Amygdala (tissue), 56 donors: ENCODE measurements around the gene MOV10L1.
"Not testable (repeated sequence)": the region's sequence is repeated elsewhere in the genome, so short reads cannot be mapped to it uniquely, and the experiment has no call there.

Experiments used
- DNase-seq, 56 donors: peaks; one replicate each; lab custom pipeline; 2025; lab: John Stamatoyannopoulos, UW

Gene MOV10L1

DNA sequence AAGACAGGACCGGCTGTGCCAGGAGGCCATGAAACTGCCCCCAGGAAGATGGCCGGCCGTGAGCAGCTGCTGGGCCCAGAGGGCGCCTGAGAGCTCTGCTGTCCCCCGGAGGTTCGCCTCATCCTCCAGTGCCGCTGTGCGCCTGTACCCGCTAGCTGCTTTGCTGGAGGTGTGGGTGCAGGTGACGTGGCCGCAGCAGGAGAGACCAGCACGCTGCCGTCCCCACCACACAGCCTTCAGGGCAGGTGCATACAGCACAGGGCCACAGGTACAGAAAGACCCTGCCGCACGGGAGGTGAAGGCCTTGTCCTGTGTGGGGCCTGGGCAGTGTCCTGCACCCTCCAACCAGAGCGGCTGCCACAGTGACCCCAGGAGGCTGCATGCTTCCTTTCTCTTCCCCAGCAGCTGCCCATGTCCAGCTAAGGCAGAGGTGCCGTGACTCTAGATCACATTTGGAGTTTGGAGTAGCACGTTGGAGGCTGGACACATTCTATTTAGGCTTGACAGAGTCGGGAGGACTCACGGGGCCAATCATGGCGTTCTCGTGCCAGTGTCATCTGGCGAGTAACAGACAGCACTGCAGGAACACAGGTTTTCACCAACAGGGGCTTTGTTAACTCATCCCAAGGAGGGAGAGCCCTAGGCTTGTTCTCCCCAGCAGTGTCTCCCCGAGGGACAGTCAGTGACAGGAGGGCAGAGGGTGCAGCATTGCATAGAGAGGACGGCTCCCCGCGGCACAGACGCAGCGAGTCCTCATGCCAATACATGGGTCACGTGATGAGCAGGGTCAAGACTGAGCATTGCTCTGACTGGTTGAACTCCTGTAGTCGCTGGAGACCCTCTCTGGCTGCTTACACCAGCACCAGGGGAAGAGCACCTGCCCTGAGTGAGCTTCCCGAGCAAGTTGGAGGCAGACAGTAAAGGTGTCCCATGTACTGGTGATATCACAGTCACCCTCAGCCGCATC, 62.0 kb downstream of the MOV10L1 start:
- DNase-seq: no peak

DNA sequence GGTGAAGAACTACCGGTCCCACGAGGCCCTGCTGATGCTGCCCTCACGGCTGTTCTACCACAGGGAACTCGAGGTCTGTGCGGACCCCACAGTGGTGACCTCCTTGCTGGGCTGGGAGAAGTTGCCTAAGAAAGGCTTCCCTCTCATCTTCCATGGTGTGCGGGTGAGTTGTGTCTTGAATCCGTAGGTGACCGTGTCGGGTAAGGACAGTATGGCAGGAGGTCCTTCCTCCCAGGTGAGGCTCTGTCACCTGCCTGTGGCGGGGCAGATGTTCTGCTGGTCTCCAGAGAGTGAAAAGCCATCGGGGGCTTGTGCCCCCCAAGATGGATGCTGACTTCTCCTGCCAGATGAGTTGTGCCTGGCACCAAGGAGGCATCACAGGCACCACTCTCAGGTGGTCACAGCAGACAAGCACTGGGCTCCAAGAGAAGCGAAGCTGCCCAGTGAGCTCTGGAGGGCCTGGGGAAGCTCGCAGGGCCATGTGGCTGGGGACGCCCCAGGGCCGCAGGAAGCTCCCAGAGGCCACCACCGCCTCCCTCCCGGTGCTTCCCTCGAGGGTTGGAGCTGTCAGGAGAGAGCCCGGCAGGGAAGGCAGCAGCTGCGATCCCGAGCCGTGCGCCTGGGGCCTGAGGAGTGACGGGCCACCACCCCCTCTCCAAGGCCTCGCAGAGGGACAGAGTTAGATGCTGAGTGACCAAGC, 63.4 kb downstream of the MOV10L1 start:
- no peak for DNase-seq

DNA sequence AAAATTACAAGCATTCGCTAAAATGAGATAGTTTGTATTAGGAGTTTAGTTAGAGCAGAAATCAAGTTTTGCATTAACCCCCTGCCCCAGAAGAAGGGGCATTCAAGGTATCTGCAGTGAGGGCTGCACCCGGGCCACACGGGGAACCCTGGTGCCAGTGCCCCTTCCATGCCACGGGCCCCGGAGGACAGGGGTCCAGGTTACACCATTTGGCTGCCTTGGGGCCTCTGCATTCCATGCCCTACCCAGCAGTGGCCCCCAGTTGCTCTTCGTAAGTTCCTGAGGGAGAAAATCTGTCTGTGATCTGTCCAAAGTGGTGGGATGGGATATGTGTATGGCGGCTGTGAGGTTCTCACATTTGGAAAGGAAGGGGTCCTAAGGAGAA, 63.9 kb downstream of the MOV10L1 start:
- no peak for DNase-seq

DNA sequence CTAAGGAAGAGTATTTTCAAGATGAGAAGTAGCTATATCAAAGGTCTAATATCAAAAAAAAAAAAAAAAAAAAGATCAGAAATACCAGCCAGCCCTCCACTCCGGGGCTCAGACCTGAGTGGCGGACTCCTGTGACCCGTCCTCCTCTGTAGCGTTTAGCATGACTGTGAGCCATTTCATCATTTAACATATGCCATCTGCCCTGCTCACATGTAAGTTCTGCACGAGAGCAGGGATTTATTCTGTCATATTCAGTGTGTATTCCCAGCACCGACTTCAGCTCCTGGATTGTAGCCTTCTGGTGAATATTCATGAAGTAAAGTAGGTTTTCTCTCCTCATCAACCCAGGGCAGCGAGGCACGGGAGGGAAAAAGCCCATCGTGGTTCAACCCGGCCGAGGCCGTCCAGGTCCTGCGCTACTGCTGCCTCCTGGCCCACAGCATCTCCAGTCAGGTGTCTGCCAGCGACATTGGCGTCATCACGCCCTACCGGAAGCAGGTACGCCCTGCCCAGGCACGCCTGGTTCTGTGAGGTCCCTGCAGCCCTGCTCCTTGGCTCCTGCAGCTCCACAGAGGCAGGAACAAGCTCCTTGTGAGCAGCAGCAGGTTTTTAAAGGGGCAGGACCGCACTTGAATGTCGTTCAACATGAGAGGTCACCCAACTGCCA, 68.0 kb downstream of the MOV10L1 start:
- DNase-seq: no peak

DNA sequence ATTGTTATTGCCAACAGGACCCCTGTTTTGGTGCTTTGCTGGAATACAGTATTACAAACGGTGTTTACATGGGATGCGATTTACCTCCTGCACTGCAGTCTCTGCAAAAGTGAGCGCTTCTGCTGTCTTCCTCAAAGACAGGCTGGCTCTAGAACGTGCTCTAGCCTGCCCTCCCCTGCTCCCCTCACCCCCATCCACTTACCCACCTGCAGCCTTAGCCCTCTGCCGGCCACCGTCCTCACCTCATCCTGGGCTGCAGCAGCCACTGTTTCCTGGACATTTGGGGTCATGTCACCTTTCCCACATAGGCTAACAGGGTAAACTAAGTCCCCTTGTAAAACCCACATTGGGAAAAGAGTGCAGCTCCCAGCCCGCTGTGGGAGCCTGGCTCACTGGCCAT, 71.1 kb downstream of the MOV10L1 start:
- no peak for DNase-seq

DNA sequence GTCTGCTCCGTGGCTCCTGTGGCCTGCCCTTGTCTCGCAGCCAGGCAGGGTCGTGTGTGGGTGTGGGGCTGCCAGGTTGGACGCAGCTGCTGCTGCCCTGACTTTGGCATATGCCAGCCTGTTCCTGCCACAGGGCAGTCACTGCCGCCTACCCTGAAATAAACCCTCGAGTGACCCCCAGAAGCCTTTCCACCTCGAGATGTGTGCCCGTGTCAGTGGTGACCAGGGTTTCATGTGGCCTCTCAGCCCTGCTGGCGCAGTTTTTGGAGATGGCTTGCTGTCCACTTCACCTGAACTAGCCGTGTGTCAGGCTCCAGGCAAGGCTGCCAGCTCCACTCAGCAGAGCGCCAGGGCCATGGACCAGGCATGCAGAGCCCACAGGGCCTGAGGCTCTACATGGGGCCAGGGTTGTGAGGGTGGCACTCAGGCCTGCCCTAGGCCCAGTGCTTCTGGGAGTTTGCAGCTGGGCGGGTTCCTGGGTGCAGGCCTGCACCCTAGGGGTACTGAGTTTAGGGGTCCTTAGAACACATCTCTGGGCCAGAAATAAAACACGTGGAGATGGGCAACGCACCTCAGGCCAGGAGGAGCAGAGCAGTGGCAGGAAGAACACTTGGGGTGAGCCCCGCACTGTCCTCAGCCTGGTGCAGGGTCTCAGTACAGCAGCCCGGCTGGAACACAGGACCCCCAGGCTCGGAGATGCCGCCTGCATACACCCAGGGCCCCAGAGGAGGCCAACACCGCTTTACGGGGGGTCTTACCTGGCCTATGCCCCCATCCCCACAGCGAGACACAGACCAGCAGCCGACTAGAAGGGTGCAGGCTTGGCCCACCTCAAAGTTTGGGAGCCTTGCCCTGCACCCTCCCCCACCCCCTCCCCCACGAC, 71.9 kb downstream of the MOV10L1 start:
- no peak for DNase-seq

DNA sequence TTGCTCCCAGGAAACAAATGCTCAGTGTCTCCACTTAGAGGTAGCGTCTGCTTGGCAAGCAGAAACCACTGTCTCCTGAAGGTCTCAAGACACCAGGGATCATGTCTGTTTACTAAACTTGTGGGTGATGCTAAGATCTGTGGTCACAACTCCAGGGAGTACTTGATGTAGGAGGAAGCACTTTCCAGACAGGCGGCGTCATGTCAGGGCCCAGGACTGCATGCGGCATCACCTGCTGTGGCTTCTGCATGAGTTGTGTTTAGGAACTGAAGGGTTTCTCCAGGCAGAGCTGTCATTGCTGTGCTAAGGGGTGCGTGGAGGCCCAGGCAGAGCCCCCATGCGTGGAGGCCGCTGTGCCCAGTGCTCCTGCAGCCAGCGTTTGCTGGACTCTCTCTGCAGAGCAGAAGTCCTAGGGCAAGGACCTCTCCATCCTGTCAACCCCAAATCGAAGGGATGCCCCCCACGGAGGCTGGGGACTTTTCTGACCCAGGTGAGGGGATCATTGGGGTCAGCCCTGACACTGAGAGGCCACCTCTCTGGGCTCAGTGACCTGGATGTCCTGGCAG, 72.7 kb downstream of the MOV10L1 start:
- no peak for DNase-seq

DNA sequence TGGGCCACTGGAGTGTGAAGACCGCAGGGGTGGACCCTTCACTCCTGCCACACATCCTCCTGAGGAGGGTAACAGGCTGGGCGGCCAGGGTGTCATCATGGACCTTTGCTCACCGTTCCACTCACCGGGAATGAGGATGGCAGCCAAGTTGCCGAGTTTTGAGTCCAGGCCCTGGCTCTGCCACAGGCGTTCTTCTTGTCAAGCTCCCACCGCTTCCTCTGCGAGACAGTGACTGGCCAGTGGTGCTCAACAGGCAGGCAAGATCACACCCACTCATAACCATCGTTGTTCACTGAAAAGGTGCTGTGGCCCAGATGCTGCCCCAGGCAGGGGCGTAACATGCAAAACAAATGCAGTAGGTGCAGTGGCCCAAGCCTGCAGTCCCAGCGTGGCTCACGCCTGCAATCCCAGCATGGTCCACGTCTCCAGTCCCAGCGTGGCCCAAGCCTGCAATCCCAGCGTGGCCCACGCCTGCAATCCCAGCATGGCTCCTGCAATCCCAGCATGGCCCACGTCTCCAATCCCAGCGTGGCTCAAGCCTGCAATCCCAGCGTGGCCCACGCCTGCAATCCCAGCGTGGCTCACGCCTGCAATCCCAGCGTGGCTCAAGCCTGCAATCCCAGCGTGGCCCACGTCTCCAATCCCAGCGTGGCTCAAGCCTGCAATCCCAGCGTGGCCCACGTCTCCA, 75.8 kb downstream of the MOV10L1 start:
- DNase-seq: no peak

DNA sequence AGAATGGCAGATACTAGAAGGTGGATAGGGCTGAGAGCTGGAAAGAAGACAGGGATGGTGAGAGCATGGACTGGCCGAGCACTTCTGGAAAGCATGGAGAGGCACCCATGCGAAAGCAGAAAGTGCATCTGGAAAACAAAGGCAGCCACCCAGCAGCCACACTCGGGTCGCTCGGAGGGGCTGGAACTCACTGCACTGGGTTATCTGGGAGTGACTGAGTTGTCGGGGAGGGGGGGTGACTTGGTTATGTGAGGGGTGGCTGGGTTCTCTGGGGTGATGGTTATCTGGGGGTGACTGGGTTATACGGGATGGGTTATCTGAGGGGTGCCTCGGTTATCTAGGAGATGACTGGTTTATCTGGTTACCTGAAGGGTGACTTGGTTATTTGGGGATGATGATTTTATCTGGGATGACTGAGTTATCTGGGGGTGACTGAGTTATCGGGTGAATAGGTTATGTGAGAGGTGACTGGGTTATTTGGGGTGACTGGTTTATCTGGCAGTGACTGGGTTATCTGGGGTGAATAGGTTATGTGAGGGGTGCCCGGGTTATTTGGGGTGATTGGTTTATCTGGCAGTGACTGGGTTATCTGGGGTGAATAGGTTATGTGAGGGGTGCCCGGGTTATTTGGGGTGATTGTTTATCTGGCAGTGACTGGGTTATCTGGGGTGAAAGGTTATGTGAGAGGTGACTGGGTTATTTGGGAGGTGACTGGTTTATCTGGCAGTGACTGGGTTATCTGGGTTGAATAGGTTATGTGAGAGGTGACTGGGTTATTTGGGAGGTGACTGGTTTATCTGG, 78.1 kb downstream of the MOV10L1 start:
- DNase-seq: no peak

DNA sequence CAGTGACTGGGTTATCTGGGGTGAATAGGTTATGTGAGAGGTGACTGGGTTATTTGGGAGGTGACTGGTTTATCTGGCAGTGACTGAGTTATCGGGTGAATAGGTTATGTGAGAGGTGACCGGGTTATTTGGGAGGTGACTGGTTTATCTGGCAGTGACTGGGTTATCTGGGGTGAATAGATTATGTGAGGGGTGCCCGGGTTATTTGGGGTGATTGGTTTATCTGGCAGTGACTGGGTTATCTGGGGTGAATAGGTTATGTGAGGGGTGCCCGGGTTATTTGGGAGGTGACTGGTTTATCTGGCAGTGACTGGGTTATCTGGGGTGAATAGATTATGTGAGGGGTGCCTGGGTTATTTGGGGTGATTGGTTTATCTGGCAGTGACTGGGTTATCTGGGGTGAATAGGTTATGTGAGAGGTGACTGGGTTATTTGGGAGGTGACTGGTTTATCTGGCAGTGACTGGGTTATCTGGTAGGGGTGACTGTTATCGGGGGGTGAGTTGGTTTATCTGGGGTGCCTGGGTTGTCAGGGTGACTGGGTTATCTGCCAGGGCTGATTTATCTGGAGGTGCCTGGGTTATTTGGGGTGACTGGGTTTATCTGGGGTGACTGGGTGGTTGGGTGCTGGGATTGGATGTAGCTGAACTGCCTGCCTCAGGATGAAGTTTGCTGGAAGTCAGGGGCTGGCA, 78.8 kb downstream of the MOV10L1 start:
- not testable (repeated sequence) for DNase-seq

DNA sequence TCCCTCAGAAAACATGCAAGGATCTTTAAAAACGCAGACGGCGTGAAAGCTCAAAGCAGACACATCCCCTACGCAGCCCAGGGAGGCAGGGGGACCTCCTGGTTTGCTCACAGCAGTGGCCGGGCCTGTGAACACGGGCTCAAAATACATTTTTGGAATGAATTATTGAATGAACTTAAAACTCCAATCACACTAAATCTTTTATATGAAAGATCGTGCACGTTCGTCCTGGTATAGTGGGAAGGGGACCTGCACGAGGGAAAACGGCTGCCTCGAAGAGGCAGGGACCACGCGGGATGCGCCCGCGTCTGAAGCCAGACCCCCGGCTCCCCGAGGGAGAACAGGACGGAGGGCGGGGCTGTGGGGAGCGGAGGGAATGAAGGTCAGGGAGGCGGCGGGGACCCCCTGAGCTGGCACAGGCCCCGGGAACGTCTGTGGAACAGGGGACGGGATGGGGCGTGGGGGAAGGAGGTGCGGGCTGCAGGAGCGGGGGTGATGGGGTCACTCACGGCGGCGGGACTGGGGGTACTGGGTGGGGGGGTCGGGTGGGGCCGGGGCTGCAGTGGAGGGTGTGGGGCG, 79.5 kb downstream of the MOV10L1 start:
- DNase-seq: no peak

DNA sequence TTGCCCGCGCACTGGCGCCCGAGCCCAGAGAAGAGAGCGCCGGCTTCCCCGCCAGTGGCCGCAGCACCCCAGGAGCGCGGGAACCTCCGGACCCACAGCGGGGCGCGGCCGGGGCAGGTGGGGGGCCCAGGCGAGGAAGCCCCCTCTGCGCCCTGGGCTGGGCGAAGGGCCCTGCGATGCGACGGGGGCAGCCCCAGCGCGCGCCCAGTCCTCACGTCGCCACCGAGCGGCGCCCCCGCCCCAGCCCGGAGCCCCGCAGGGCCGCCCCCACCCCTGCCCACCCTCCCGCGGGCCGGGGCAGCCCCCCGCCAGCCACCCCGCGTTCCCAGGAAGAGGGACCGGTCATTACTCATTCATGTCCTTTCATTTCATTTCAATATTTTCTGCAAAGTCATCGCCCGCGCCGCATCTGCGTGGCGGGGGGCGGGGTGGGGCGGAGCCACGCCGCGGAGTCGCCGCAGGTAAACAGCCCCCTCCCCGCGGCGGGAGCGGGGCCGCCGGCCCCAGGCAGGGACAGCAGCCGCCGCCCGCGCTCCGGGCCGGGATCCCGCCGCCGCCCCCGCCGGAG, 80.1 kb downstream of the MOV10L1 start:
- DNase-seq: peak in 2 of 56 donors; percentile 17 to 35

DNA sequence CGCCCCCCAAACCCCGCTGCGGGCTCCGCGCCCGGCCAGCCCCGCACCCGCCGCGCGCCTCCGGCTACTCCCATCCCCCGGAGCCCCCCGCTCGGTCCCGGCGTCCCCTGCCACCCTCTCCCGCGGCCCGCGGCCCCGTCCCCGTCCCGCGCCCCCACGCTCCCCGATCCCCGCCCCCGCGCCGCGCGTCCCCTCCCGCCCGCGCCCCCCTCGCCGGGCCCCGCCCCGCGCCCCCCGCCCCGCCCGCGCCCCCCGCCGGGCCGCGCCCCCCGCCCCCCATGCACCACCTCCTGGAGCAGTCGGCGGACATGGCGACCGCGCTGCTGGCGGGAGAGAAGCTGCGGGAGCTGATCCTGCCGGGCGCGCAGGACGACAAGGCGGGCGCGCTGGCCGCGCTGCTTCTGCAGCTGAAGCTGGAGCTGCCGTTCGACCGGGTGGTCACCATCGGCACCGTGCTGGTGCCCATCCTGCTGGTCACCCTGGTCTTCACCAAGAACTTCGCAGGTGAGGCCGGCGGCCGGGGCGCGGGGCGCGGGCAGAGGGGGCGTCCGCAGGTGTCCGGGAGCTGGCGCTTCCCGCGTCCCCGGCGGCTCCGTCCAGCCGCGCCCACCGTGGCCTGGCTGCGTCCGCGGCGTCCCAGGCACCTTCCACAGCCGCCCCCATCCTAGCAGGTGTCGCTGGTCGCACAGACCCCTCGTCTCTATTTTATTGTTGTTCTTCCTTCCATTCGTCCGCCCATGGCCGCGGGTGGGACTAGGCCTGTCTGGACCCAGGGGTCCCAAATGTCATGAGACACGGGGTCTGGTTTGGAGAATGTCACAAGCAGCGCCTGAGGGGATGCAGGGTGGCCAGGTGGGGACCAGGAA, 80.9 kb downstream of the MOV10L1 start, which contains the start of gene PANX2:
PANX2 (plus strand) TSS at position 279 of the 866 bp plus-strand sequence; CDS start at position 279, 0 bp downstream.
- no peak for DNase-seq

DNA sequence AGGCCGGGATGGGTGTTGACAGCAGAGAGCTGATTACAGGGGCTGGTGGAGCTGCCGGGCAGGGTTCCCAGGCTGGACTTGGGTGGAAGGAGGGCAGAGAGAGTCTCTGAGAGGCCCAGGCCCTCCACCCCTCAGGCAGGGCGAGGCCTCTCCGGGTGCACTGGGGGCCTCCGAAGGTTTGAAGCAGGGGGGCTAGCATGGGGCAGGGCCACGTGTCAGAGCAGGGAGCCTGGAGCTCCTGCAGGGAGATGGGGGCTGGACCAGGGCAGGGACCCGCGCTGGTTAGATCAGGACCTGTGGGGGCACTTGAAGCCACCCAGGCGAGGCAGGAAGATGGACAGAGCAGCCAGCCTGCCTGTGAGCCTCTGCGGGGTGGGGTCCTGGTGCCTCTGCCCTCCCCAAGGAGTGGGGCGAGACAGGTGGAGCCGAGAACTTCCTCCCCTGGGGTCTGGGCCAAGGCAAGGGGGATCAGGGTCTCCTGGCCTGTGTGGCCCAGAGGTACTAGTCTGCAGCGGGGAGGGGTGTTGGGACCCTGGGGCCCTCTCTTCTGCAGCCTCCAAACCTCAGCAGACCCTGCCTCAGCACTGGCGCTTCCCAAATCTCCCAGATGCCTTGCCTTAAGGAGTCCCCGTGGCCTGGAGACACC, 81.6 kb downstream of the MOV10L1 start:
- DNase-seq: no peak

DNA sequence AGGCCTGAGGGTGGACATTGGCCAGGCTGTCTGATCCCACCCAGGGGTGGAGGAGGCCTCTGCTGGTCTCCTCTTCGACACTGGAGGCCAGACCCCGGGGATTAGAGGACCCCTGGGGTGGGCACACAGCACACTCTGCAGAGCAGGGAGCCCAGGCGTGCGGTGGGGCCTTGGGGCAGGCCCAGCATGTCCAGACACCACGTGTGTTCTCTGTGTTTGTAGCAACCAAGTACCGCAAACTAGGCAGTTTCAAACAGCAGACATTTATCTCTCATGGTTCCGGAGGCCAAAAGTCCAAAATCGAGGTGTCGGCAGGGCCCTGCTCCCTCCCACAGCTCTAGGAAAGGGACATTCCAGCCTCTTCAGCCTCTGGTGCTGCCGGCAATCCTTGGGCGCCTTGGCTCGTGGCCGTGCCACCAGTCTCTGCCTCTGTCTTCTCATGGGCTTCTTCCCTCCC, 82.2 kb downstream of the MOV10L1 start:
- DNase-seq: no peak
